HG03571 (cell line): ENCODE data around the gene KREMEN2.

ENCODE experiments used
- ATAC-seq: cut with Tn5 transposase; IDR thresholded peaks from one replicate; pipeline ENCODE4 v1.9.1; 2021; ENCODE audit not compliant: unreplicated experiment

KREMEN2 gene

DNA sequence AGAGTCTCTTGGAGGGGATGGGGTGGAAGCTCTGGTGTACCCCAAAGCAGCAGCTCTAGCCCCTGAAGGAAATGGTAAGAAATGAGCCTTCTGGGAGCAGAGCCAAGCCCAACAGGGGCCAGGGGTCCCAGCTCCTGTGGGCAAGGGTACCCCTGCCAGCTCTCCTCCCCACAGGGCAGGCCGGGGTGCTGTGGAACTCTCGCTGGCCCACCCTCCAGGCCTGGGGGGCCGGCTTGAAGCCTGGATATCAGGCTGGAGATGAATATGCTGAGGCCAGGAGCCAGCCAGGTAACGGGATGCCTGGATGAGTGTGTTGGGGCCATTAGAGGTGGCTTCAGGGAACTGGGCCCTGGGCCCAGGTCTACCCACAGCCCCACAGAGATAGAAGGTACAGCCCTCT, 36.5 kb downstream of the KREMEN2 start:
- no peak for ATAC-seq

DNA sequence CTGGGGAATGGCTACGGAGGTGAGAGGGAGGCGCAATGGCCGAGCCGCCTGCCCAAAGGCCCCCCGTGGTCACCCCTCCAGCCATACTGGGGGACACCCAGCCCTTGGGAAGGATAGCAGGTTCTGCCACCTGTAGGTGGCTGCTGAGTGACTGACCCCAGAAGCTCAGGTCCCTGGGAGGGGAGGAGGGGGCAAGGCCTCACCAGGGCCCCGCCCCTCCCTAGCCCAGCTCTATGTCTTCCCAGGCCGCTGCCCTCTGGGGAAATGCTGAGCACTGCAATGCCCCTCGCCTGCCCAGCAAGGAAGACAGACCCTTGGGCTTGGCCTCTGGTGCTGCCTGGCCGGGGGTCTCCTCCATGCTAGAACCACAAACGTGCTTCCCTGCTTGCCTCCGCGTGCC, 37.2 kb downstream of the KREMEN2 start:
- no peak for ATAC-seq

DNA sequence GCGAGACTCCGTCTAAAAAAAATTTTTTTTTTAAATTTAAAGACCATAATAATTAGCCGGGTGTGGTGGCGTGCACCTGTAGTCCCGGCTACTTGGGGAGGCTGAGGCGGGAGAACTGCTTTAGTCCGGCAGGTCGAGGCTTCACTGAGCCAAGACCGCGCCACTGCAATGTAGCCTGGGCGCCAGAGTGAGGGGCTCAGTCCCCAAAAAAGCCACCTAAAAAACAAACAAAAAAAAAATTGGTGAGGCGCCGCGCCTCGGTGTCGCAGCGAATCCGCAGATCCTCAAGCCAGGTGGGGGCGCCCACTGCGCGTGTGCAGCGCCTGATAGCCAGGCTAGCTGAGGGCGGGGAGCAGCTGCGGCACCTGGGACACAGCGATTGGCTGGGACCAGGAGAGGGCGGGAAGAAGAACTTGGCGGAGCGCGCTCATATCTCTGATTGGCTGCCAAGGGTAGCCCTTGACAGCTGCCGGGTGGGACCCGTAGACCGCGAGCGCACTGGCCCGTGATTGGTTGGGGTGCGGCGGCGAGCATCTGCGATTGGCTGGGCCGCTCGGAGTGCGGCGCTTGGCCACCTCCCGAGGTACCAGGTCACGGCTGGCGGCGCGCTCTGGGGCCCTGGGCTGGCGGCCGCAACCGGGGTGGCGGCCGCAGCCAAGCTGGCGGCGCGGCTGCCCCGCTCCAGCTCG, 39.7 kb downstream of the KREMEN2 start:
- ATAC-seq, result peak; percentile 91

DNA sequence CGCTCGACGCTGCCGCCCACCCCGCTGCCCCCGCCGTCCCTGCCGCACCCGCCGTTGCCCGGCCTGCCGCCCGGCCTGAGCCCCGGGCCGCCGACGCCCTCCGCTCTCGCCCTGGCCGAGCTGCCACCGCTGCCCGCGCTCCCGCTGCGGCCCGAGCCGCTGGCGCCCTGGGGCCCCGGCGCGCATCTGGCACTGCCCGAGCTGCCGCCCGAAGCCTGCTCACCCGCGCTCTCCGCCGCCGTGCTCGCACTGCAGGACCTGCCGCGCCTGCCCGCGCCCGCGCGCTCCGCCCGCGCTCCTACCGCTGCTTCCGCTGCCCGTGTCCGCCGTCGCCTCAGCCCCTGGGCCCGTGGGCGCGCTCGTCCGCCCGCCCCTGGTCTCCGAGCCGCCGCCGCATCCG, 40.2 kb downstream of the KREMEN2 start:
- peak; percentile 9 for ATAC-seq

DNA sequence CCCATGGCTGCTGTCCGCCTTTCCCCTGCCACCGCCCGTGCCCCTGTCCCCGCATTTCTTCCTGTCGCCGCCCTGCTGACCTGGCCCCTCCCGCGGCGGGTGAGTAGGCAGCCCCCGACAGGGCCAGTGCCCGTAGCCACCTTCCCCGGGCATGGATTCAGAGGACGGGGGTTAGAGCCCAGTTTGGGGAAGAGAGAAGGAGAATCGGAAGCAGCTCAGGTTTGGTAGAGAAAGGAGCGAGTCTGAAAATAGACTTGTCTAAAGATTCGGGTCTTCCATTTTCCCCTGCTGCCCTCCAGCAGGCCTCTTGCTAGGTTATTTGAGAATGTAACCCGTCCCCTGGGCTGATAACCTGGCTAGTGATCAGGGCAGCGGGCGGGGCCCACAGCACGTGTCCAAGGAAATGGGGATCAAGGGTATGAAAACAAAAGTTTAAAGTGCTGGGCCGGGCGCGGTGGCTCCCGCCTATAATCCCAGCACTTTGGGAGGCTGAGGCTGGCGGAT, 40.8 kb downstream of the KREMEN2 start:
- ATAC-seq, result no peak

DNA sequence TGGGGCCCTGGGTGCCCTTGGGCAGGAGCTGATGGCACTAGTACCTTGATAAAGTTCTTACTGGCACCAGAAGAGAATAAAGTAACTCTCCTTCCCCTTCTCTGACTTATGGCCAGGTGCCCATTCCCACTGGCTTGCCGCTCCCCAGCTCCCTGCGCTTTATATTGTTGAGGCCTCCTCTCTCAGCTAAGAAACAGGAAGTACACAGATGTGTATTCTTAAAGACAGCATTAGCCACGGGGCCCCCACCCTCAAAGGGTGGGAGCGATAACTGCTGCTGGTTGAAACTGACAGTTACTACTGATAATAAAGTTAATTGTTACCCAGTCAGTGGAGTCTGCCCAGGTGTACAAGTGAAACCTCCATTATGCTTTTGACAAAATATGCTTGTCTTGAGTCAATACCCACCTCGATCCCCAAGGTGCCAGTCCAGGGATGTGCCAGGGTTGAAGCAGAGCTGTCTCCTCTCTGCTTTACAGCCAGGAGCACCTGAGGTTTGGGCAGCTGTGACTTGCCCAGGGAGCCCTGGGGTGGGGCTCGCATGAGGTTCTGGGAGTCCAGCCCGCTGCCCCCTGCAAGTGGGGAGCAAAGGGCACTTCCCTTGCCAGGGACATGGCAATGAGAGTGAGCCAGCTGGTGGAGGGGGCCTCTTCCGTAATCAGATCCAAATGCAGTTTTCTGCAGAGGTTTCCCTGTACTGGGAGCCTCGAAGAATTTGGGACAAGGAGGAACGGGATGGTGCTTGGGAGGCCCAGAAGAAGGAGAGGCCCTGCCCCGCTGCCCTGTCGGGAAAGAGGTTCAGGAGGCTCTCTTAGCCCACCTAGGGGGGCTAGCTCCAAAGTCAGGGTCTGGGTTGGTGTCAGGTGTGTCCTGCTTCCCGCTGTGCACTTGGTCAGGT, 43.2 kb downstream of the KREMEN2 start:
- no peak for ATAC-seq

DNA sequence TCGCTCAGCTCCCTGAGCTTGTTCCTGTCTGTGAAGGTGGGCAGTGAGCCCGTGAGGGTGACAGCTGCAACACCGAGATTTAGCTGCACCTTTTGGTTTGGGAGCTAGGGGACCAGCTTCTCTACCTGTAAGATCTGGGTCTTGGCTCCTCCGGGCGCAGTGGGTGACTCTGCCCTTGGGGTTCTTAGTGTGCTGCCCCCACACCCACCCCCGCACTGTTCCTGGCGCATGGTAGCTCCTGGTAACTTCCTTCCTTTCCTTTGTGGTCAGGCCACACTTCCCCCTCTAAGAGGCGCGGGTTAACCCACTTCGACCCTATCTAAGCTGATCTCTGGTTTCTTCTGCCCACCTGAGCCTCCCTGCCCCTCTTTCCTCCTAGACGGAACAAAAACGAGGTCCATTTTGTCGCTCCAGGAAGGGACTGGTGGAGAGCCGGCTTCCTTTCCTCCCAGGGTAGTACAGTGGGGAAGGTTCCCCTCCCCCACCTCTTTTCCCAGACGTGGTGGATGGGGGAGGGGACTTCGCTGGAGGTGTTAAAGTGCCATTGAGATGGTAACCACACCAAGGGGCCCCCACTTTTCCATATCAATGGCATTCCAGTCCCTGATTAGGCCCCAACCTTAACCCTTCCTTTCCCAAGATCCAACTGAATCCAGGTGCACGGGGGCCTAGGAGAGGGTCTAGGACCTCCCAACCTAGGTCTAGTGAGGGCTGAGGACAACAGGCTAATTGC, 44.0 kb downstream of the KREMEN2 start:
- no peak for ATAC-seq

DNA sequence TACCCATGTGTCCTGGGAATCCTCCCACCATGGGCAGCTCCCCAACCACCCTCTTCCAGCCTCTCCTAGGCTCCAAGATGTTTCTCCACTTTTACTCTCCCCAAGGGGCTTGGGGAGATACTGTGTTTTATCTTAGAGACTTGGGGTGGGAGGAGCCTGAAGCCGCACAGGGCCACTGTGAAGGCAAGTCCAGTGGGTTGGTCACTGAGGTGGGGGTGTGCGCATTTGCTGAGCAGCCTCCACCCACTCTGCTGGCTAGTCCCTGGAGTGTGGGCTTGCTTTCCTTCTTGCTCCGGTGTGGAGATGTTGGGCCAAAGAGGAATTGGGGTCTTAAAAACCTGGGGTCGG, 44.6 kb downstream of the KREMEN2 start:
- no peak for ATAC-seq

DNA sequence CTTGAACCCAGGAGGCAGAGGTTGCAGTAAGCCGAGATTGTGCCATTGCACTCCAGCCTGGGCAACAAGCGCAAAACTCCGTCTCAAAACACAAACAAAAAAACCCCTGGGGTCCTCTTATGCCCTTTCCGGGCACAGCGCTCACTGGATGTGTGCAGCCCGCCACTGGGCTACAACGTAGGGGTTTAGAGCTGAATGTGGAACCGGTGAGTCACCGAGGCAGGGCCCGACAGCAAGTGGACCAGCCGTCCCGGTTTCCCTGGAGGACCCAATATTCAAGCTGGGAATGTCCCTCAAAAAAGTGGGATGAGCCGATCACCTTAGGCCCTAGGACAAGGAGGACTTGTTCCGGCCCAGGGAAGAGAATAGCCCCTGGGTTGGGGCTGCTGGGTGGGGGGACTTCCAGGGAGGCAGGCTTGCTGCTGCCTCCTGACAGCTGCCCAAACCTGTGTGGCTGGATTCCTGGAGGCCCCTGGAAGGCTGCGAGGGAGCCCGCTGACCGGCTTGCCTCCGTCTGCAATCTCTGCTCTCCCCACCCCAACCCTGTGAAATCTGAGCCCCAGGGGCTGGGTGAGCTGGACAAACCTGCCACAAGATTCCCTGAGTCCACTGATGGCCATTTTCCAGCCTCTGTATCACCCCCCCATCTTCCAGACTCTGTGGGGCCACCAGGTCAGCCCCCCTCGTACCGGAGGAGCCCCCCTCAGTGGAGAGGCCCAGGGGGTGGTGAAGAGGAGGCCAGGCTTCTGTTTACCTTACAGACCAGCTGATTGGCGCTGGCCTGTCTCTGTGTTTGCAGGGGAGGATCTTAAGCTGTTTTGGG, 45.7 kb downstream of the KREMEN2 start:
- no peak for ATAC-seq

DNA sequence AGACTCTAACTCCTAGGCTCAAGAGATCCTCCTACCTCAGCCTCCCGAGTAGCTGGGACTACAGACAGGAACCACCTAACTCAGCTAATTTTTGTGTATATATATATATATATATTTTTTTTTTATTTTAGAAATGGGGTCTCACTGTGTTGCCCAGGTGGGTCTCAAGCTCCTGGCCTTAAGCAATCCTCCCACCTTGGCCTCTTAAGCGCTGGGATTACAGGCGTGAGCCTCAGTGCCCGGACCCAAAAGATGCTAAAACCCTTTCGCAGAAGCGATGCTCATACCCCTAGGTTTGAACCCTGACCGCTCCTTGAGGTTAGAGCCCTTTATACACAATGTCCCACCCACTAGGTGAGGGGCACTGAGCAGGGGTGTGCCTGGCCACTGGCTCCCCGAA, 46.4 kb downstream of the KREMEN2 start:
- ATAC-seq, result no peak

DNA sequence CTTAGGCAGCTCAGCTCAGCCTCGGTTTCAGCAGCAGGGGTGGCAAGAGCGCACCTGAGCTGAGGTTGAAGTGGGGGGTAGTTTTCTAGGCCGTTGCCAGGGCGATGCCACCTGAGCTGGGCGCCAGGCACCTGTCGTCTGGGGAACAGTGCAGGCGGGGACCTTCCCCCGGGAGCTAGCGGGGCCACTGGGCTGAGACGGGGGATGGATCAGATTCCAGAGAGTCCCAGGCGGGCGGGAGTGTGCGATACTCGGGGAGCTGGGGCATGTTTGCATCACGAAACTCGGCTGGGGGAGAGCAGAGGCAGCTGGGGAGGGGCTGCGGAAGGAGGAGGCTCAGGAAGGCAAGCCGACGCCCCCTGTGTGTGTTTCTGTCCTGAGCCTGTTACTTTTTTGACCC, 48.2 kb downstream of the KREMEN2 start:
- ATAC-seq, result no peak

DNA sequence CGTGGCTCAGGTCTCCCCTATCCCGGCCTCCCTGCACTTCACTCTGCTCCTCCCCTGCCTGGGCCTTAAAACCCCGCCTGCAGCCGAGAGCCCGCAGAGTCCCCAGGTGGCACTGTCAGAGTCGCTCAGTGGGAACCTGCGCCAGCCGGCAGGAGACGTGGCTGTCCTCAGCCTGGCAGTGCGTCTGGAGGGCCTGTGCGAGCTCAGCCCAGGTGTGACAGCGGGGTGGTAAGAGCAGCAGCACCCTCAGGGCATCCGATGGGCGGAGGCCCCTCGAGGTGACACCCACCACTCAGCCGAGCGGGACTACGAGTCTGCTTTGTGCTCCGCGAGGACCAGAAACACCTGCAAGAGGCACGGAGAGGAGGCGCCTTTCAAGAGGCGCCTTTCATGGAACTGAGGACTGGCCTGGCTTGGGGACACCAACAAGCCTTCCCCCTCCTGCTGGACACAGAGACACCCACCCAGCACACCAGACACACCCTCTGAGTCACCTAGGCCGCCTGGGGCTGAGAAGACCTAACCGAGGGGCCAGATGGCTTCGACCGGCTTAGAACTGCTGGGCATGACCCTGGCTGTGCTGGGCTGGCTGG, 48.8 kb downstream of the KREMEN2 start, which contains the start of gene CLDN9:
TSS of gene CLDN9 (plus strand) at position 96 of the 593 bp plus-strand sequence. CDS start at position 536, 440 bp downstream.
- no peak for ATAC-seq

DNA sequence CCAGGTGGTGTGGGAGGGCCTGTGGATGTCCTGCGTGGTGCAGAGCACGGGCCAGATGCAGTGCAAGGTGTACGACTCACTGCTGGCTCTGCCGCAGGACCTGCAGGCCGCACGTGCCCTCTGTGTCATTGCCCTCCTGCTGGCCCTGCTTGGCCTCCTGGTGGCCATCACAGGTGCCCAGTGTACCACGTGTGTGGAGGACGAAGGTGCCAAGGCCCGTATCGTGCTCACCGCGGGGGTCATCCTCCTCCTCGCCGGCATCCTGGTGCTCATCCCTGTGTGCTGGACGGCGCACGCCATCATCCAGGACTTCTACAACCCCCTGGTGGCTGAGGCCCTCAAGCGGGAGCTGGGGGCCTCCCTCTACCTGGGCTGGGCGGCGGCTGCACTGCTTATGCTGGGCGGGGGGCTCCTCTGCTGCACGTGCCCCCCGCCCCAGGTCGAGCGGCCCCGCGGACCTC, 49.4 kb downstream of the KREMEN2 start:
- no peak for ATAC-seq

DNA sequence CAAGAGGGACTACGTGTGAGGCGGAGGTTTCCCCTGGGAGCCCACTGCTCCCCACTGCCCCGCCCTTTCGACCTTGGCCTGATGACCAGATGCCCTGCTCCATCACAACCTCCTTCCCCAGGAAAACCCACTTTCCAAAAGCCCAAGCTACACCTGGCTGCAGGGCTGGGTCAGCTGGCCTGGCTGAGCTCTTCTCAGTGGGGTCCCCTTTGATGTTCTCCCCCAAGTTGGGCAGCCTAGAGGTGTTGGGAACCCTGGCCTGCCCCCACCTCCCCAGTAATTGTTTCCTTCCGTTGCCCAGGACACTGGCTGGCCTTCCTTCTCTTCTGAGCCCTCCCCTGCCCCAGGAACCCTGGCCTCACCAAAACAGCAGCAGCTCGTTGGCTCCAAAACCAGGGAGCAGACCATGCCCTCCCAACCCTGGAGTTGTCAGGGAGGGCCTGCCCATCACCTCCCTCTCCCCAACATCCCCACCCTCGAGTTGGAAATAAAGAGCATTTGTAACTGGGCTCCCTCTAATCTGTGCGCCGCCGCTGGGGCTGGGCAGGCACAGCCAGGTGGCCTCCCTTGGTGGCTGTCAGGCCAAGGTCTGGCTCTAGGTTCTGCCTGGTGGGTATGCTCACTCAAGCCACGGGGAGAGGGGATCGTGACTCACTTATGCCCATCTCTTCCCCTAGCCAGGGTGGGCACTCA, 50.1 kb downstream of the KREMEN2 start:
- no peak for ATAC-seq

DNA sequence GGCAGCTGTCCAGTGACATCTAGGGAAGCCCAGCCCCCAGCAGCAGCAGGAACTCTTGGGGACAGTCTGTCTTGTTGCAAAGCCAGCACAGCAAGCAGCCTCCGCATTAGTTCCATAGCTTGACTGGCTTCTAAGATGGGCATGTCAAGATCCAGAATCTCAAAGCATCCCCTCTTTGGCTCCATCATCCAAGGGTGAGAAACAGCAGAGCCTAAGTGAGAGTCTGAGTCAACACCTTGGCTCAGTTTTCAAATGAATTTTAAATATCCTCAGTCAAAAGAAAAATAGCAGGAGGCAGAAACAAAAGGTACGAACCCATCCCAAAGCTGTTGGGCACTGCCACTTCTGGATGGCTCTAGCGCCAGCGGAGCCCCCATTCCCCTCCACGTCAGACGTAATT, 50.9 kb downstream of the KREMEN2 start:
- no peak for ATAC-seq

DNA sequence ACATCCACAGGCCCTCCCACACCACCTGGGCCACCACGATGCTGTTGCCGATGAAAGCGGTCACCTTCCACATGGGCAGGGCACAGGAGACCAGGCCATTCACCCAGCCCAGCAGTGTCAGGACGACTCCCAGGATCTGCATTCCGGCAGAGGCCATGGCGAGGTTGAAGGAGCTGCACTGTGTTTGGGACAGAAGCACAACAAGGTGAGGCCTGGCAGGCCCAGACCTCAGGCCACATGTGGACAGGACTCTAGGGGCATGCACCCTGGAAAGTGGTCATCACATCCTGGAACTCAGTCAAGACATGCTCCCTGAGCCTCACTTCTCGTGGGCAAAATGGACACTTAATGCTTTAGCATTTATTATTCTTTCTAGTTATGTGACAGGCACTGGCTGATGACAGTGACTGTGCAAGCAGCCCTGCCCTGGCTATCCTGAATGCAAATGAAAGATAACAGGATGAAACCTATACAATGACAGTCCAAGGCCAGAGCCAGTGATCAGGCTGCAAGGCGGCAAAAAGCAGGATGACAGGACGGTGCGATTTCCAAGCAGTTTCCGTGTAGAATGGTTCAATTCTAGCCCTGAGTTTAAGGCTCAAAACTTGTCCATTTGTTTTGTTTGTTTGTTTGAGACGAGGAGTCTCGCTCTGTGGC, 51.9 kb downstream of the KREMEN2 start:
- no peak for ATAC-seq

DNA sequence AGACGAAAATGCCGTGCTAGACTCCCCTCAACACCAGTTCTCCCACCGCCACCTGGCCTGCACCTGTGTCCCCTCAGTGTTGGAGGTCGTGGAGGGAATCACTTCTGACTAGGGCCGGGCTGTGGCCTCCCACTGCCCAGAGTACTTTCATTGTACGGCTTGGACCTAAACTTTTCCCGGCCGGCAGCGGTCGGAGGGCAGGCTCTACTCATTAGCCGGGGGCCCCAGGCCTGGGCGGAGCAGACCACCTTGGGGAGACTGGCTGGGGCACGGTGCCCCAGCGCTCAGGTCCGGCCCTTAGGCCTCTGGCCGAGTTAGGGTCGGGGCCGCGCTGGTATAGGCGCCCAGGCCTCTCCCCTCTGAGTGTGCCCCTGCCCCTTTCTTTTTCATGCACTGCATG, 53.3 kb downstream of the KREMEN2 start:
- ATAC-seq, result no peak
